Left lung (tissue), 10 donors: ENCODE results near the gene MAN2B2. TPM values are rescaled to one million over a fixed set of nuclear protein-coding genes. Genes with fewer than 3 reads are reported as not detected.
A peak's percentile ranks its signal among the peaks of the same experiment; 100 is the strongest.

Experiments used
- ATAC-seq: fragments of 200-7000 bp; cut with Tn5 transposase; one replicate; pipeline ENCODE4 v1.9.1; 2020; ENCODE audit warnings: moderate library complexity
- DNase-seq, 4 donors: peaks; one replicate each; pipeline ENCODE4 v3.0.0-alpha.2; 2013 to 2020
- H3K27ac ChIP-seq, 2 donors: fragments of 200-600 bp; sonication (generic) in 1 of 2; one replicate each; pipeline versions ENCODE4 v1.5.0 to v1.8.0; 2020 to 2021
- H3K27me3 ChIP-seq, 2 donors: fragments of 200-600 bp; sonication (generic) in 1 of 2; one replicate each; pipeline versions ENCODE4 v1.5.0 to v1.8.0; 2020 to 2021
- H3K36me3 ChIP-seq, 2 donors: fragments of 200-600 bp; sonication (generic) in 1 of 2; one replicate each; pipeline versions ENCODE4 v1.5.0 to v1.8.0; 2020 to 2021
- H3K4me1 ChIP-seq, 2 donors: fragments of 200-600 bp; one replicate each; pipeline ENCODE4 v1.8.0; 2021
- H3K4me3 ChIP-seq, 2 donors: fragments of 200-600 bp; sonication (generic) in 1 of 2; one replicate each; pipeline versions ENCODE4 v1.5.0 to v1.8.0; 2020 to 2021; ENCODE audit warnings: mild to moderate bottlenecking in 1 of 2
- H3K9me3 ChIP-seq, 2 donors: fragments of 200-600 bp; sonication (generic) in 1 of 2; one replicate each; pipeline versions ENCODE4 v1.5.0 to v1.8.0; 2020 to 2021
- intact Hi-C, 2 donors: fragments of 100-400 bp; cut with DNase I; formaldehyde crosslinking; loops; one replicate each; pipeline versions ENCODE4 v1.11.2 to v1.14.2; 2022
- polyA plus RNA-seq, 6 donors: library from polyadenylated mRNA; unstranded; fragments of 120-200 nt; gene quantifications; one replicate each; pipeline ENCODE4 v1.2.1, GENCODE V29; 2013; ENCODE audit not compliant: insufficient read length in 6 of 6
- total RNA-seq, 2 donors: library from RNA; stranded (reverse); fragmentation: NEBNext Ultra II Directional; extraction: Animal tissue kit (Norgen Biotek cat#: 25700); gene quantifications; one replicate each; pipeline ENCODE4 v1.2.1, GENCODE V29; 2021
- TF ChIP-seq, protein P1 (sequence below), 2 donors: fragments of 200-600 bp; sonication (generic) in 1 of 2; IDR thresholded peaks; one replicate each; pipeline versions ENCODE4 v1.5.0 to v1.8.0; 2021; ENCODE audit warnings: antibody characterized with exemption in 2 of 2
- donor health status: DM: no; HTN: yes; CAD: no.
- donor health status: DM: no; HTN: no; CAD: no.

Gene MAN2B2
- total and polyA plus RNA-seq, 8 donors = 14.2 to 38.3 (median 16.4) TPM

DNA sequence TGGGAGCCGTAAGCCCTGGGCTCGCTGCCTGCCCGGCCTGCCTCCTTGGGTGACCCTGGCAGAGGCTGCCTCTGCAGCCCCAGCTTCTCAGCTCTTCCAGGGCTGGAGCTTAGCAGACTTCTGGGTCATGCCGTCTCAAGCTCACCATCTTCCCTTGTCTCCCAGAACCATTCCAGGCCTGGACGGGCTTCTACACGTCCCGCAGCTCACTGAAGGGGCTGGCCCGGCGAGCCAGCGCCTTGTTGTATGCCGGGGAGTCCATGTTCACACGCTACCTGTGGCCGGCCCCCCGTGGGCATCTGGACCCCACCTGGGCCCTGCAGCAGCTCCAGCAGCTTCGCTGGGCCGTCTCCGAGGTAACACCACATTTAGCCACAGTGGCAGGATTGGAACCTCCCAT, 22.0 kb downstream of the MAN2B2 start:
- Histone ChIP-seq H3K4me1 (no peaks in the 10 kb centered on the region), H3K4me3 (no peak overlapping the region), H3K27me3 (no peaks in the 10 kb centered on the region), H3K27ac (no peak overlapping the region), H3K9me3 (no peaks in the 10 kb centered on the region), H3K36me3 (peaks cover 0 to 85% of the 10 kb centered on the region in 2 donors)
- TF ChIP-seq, protein P1, sequence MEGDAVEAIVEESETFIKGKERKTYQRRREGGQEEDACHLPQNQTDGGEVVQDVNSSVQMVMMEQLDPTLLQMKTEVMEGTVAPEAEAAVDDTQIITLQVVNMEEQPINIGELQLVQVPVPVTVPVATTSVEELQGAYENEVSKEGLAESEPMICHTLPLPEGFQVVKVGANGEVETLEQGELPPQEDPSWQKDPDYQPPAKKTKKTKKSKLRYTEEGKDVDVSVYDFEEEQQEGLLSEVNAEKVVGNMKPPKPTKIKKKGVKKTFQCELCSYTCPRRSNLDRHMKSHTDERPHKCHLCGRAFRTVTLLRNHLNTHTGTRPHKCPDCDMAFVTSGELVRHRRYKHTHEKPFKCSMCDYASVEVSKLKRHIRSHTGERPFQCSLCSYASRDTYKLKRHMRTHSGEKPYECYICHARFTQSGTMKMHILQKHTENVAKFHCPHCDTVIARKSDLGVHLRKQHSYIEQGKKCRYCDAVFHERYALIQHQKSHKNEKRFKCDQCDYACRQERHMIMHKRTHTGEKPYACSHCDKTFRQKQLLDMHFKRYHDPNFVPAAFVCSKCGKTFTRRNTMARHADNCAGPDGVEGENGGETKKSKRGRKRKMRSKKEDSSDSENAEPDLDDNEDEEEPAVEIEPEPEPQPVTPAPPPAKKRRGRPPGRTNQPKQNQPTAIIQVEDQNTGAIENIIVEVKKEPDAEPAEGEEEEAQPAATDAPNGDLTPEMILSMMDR (IDR thresholded peaks at IDR 0.05) = no peak
- ATAC-seq = no peak
- intact Hi-C loops = no loop called here
- no peak for DNase-seq

DNA sequence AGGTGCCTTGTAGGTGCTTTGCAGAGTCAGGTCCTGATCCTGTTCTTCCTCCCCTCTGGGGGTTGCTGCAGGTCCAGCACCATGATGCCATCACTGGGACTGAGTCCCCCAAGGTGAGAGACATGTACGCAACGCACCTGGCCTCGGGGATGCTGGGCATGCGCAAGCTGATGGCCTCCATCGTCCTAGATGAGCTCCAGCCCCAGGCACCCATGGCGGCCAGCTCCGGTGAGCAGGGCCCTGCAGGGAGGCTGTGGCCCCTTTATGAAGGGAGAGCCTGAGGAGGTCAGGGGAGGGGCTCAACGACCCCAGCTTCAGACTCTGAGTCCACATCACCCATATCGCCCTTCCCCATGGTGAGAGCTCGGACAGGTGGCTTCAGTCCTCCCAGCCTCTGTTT, 23.1 kb downstream of the MAN2B2 start:
- DNase-seq (peak in 1 of 4 donors; percentile 39), ATAC-seq (no peak)
- H3K27ac ChIP-seq = no peak overlapping the region
- TF ChIP-seq, protein P1 (IDR thresholded peaks at IDR 0.05) = no peak
- no peaks in the 10 kb centered on the region for H3K27me3 ChIP-seq
- H3K36me3 ChIP-seq = peaks cover 0 to 87% of the 10 kb centered on the region in 2 donors
- intact Hi-C loops = no loop called here
- peaks cover 0 to 3% of the 10 kb centered on the region in 2 donors for H3K9me3 ChIP-seq
- no peaks in the 10 kb centered on the region for H3K4me1 ChIP-seq
- no peak overlapping the region for H3K4me3 ChIP-seq

DNA sequence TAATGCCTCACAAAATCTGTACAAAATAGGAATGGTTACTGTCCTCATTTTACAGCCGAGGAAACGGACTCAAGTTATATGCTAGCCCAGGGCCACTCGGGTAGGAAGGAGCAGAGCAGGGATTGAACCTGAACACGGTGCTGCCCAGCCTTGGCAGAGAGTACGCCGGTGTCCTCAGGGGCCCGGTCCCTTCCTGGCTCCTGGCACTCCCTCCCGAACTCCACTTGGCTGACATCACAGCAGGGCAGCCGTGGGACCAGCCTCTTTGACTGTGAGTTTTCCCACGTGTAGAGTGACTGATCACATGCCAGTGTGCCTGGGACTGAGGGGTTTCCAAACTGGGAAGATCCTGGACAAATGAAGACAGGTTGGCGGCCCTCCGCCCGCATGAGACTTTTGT, 23.7 kb downstream of the MAN2B2 start:
- Histone ChIP-seq H3K36me3 (peaks cover 0 to 87% of the 10 kb centered on the region in 2 donors), H3K27ac (no peak overlapping the region), H3K4me3 (no peak overlapping the region), H3K9me3 (peaks cover 0 to 3% of the 10 kb centered on the region in 2 donors), H3K27me3 (no peaks in the 10 kb centered on the region), H3K4me1 (no peaks in the 10 kb centered on the region)
- no peak for ATAC-seq
- intact Hi-C loops = no loop called here
- TF ChIP-seq, protein P1 (IDR thresholded peaks at IDR 0.05) = no peak
- peak in 1 of 4 donors; percentile 40 for DNase-seq

DNA sequence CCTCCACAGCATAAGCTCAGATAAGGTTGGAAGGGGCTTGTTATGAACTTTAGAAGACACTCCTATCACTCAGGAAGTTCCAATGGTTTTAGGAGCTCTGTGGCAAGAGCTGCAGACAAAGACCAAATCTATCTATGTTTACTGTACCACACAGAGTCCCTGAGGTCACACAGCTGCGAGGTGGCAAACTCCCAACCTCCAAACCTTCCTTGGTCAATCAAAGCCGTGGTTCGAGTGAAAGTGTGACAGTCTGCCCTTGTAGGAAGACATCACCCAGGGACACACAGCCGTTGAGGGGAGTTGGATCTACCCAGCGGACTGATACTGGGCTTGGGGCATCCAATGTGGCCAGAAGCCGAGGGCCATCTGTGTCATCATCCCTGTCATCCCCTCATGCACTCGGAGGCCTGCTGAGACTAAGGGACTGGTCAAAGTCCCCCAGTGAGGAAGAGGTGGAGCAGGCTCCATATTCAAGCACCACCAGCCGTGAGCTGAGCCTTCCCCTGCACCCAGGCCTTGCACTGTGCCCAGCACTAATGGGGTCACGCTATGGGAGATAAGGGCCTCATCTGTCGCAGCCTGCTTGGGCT, 26.8 kb downstream of the MAN2B2 start:
- Histone ChIP-seq H3K4me1 (no peaks in the 10 kb centered on the region), H3K4me3 (no peak overlapping the region), H3K27me3 (no peaks in the 10 kb centered on the region), H3K36me3 (peaks cover 0 to 97% of the 10 kb centered on the region in 2 donors), H3K9me3 (peaks cover 0 to 20% of the 10 kb centered on the region in 2 donors), H3K27ac (no peak overlapping the region)
- intact Hi-C loops = no loop called here
- DNase-seq = no peak
- ATAC-seq = no peak
- TF ChIP-seq, protein P1 (IDR thresholded peaks at IDR 0.05) = no peak

DNA sequence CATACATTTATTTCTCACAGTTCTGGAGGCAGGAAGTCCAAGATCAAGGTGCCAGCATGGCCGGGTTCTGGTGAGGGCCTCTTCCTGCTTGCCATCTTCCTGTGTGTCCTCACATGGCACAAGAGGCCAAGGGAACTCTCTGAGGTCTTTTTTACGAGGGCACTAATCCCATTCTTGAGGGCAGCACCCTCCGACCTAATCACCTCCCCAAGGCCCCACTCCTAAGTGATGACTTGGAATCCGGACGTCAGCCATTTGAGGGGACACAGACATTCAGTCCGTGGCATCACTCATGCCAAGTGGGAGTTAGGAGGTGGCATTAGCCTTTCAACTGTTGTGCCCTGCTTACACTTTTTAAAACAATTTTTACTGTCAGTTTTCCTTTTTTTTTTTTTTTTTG, 27.3 kb downstream of the MAN2B2 start:
- ATAC-seq = no peak

More for the DNA sequence above, 27.3 kb downstream of the MAN2B2 start:
- Histone ChIP-seq H3K36me3 (peaks cover 0 to 97% of the 10 kb centered on the region in 2 donors), H3K4me1 (no peaks in the 10 kb centered on the region), H3K27ac (no peak overlapping the region), H3K4me3 (no peak overlapping the region), H3K9me3 (peaks cover 0 to 20% of the 10 kb centered on the region in 2 donors), H3K27me3 (no peaks in the 10 kb centered on the region)
- TF ChIP-seq, protein P1 (IDR thresholded peaks at IDR 0.05) = no peak
- DNase-seq = peak in 1 of 4 donors; percentile 1
- intact Hi-C loops = no loop called here
